Central memory CD4-positive, alpha-beta T cell (primary cell): ENCODE results near the gene ARRDC5.
A peak's percentile ranks its signal among the peaks of the same experiment; 100 is the strongest.
"Not testable (repeated sequence)": the region's sequence is repeated elsewhere in the genome, so short reads cannot be mapped to it uniquely, and the experiment has no call there.

Experiments used
- DNase-seq: peaks from one replicate; pipeline ENCODE4 v3.0.0; 2022

The ARRDC5 gene

GRCh38 chr19:4867534-4868285 is 35.0 kb downstream of the ARRDC5 start, which contains the start of gene PLIN3:
TSS of gene PLIN3 (minus strand) at chr19:4867667. CDS start at chr19:4861394, 6,273 bp downstream.
- peak; percentile 76 for DNase-seq

GRCh38 chr19:4866595-4867424 is 35.9 kb downstream of the ARRDC5 start:
- peak; percentile 17 for DNase-seq

- no peak for DNase-seq
Measured at GRCh38 chr19:4861147-4861546, 41.5 kb downstream of the ARRDC5 start.

GRCh38 chr19:4859697-4860096 is 43.0 kb downstream of the ARRDC5 start:
- DNase-seq = no peak

GRCh38 chr19:4856468-4856867 is 46.2 kb downstream of the ARRDC5 start:
- DNase-seq = not testable (repeated sequence)

GRCh38 chr19:4853506-4853905 is 49.2 kb downstream of the ARRDC5 start:
- not testable (repeated sequence) for DNase-seq

GRCh38 chr19:4852484-4852883 is 50.2 kb downstream of the ARRDC5 start:
- DNase-seq = no peak

- DNase-seq = peak; percentile 62
Measured at GRCh38 chr19:4851551-4852290, 51.0 kb downstream of the ARRDC5 start.

GRCh38 chr19:4849019-4849418 is 53.7 kb downstream of the ARRDC5 start:
- no peak for DNase-seq

GRCh38 chr19:4847190-4847973 is 55.3 kb downstream of the ARRDC5 start:
- DNase-seq = no peak

- DNase-seq = not testable (repeated sequence)
Measured at GRCh38 chr19:4845975-4846374, 56.7 kb downstream of the ARRDC5 start.

- no peak for DNase-seq
Measured at GRCh38 chr19:4844348-4845179, 58.1 kb downstream of the ARRDC5 start.

- DNase-seq = no peak
Measured at GRCh38 chr19:4843647-4843965, 59.1 kb downstream of the ARRDC5 start.
